HepG2 (cell line): ENCODE results near the gene LSM2. TPM values are rescaled to one million over a fixed set of nuclear protein-coding genes. Genes with fewer than 3 reads are reported as not detected.

Experiments
- ATAD3A ChIP-seq: sonication (generic); formaldehyde crosslinking; IDR thresholded peaks from 2 replicates; pipeline ENCODE4 v1.4.0; 2020; ENCODE audit warnings: missing genetic modification reagents
- ATRX ChIP-seq: sonication (generic); formaldehyde crosslinking; IDR thresholded peaks from 2 replicates; pipeline ENCODE4 v1.4.0; 2020; ENCODE audit warnings: missing genetic modification reagents, borderline replicate concordance
- CBX1 ChIP-seq: IDR thresholded peaks from one replicate; pipeline ENCODE4 v1.6.1; 2016; ENCODE audit warnings: antibody characterized with exemption, low read depth
- EZH2 ChIP-seq: conservative IDR thresholded peaks from 2 replicates; pipeline ENCODE4 v1.6.1; 2012; ENCODE audit warnings: mild to moderate bottlenecking, low read depth, low read length, moderate library complexity
- HDAC6 ChIP-seq: fragments of 200-600 bp; sonication (generic); IDR thresholded peaks from 2 replicates; pipeline ENCODE4 v1.7.0; 2017; ENCODE audit warnings: mild to moderate bottlenecking, antibody characterized with exemption, low read length, low read depth
- HOXA3 ChIP-seq: sonication (generic); formaldehyde crosslinking; IDR thresholded peaks from 2 replicates; pipeline ENCODE4 v1.5.0; 2020; ENCODE audit warnings: missing genetic modification reagents
- MEIS1 ChIP-seq: sonication (generic); formaldehyde crosslinking; IDR thresholded peaks from 2 replicates; pipeline ENCODE4 v1.9.0; 2021; ENCODE audit warnings: mild to moderate bottlenecking, missing genetic modification reagents, moderate library complexity, borderline replicate concordance
- NBN ChIP-seq: fragments of 450-650 bp; conservative IDR thresholded peaks from 2 replicates; pipeline ENCODE4 v1.6.1; 2017
- SMAD3 ChIP-seq: sonication (generic); formaldehyde crosslinking; IDR thresholded peaks from 2 replicates; pipeline ENCODE4 v1.4.0; 2020; ENCODE audit warnings: missing genetic modification reagents
- SP1 ChIP-seq, 2 experiments: fragments of 450-650 bp in 1 of 2; sonication (generic) in 1 of 2; formaldehyde crosslinking in 1 of 2; IDR thresholded peaks; 2 replicates each; pipeline versions ENCODE4 v1.4.0 to v1.6.1; 2016 to 2020; ENCODE audit warnings: missing genetic modification reagents in 1 of 2
- THRA ChIP-seq: sonication (generic); formaldehyde crosslinking; IDR thresholded peaks from 2 replicates; pipeline ENCODE4 v1.4.0; 2020; ENCODE audit warnings: missing genetic modification reagents, borderline replicate concordance
- WIZ ChIP-seq: sonication (generic); formaldehyde crosslinking; IDR thresholded peaks from 2 replicates; pipeline ENCODE4 v1.5.1; 2020; ENCODE audit warnings: mild to moderate bottlenecking, missing genetic modification reagents
- ZNF224 ChIP-seq: sonication (generic); formaldehyde crosslinking; IDR thresholded peaks from 2 replicates; pipeline ENCODE4 v1.5.0; 2020; ENCODE audit warnings: mild to moderate bottlenecking, missing genetic modification reagents
- ZNF24 ChIP-seq: fragments of 450-650 bp; IDR thresholded peaks from 2 replicates; pipeline ENCODE4 v1.6.1; 2017; ENCODE audit warnings: antibody characterized with exemption, mild to moderate bottlenecking
- ZNF282 ChIP-seq: fragments of 450-650 bp; IDR thresholded peaks from 2 replicates; pipeline ENCODE4 v1.6.1; 2018; ENCODE audit not compliant: partially characterized antibody
- ZNF343 ChIP-seq: sonication (generic); formaldehyde crosslinking; IDR thresholded peaks from 2 replicates; pipeline ENCODE4 v1.4.0; 2020; ENCODE audit warnings: mild to moderate bottlenecking, missing genetic modification reagents
- ZNF496 ChIP-seq: sonication (generic); formaldehyde crosslinking; IDR thresholded peaks from 2 replicates; pipeline ENCODE4 v1.8.1; 2023; ENCODE audit warnings: mild to moderate bottlenecking, moderate library complexity, missing genetic modification reagents; ENCODE audit not compliant: insufficient replicate concordance
- ZNF567 ChIP-seq: sonication (generic); formaldehyde crosslinking; IDR thresholded peaks from 2 replicates; pipeline ENCODE4 v1.8.1; 2023; ENCODE audit warnings: mild to moderate bottlenecking, missing genetic modification reagents, borderline replicate concordance
- ZNF607 ChIP-seq: sonication (generic); formaldehyde crosslinking; IDR thresholded peaks from 2 replicates; pipeline ENCODE4 v1.5.1; 2020; ENCODE audit warnings: missing genetic modification reagents, mild to moderate bottlenecking, borderline replicate concordance
- ZNF790 ChIP-seq: sonication (generic); formaldehyde crosslinking; IDR thresholded peaks from 2 replicates; pipeline ENCODE4 v1.8.0; 2022; ENCODE audit warnings: missing genetic modification reagents, mild to moderate bottlenecking, borderline replicate concordance
- ZNF850 ChIP-seq: sonication (generic); formaldehyde crosslinking; conservative IDR thresholded peaks from 2 replicates; pipeline ENCODE4 v1.9.0; 2021; ENCODE audit warnings: mild to moderate bottlenecking, missing genetic modification reagents
- ZSCAN31 ChIP-seq: sonication (generic); formaldehyde crosslinking; IDR thresholded peaks from 2 replicates; pipeline ENCODE4 v1.5.0; 2020; ENCODE audit warnings: low read depth, mild to moderate bottlenecking, missing genetic modification reagents
- polyA plus RNA-seq, 8 experiments: library from polyadenylated mRNA; depleted of rRNA in 3 of 8; stranded (reverse) in 7 of 8; unstranded in 1 of 8; fragments of >200 nt; fragmentation: Illumina TruSeq in 4 of 8; extraction: Trizol in 4 of 8; gene quantifications; 2 replicates each; pipeline versions ENCODE4 v1.2.1 to v1.2.3, GENCODE V29; 2011 to 2016; ENCODE audit warnings: low read depth in 4 of 8, missing spikeins in 1 of 8, mixed read lengths in 1 of 8; ENCODE audit not compliant: insufficient read depth in 1 of 8
- total RNA-seq, 5 experiments: library from RNA; depleted of rRNA; stranded (reverse); fragments of >200 nt; fragmentation: Illumina TruSeq; extraction: Trizol; gene quantifications; 2 replicates each; pipeline ENCODE4 v1.2.3, GENCODE V29; 2016; ENCODE audit warnings: low read depth in 1 of 5
- TF ChIP-seq, protein P1 (sequence below): sonication (generic); formaldehyde crosslinking; IDR thresholded peaks from 2 replicates; pipeline ENCODE4 v1.8.0; 2022; ENCODE audit warnings: missing genetic modification reagents, mild to moderate bottlenecking, moderate library complexity, borderline replicate concordance
- TF ChIP-seq, protein P2 (sequence below): sonication (generic); formaldehyde crosslinking; IDR thresholded peaks from 2 replicates; pipeline ENCODE4 v1.4.0; 2020; ENCODE audit warnings: mild to moderate bottlenecking, missing genetic modification reagents
- TF ChIP-seq, protein P3 (sequence below): sonication (generic); formaldehyde crosslinking; IDR thresholded peaks from 2 replicates; pipeline ENCODE4 v1.5.1; 2020; ENCODE audit warnings: missing genetic modification reagents, mild to moderate bottlenecking, borderline replicate concordance

The LSM2 gene
- total and polyA plus RNA-seq, 2 of the 13 experiments (the other 11 are each of a cell fraction or from before 2014, with no cell fraction given) = 69.4 to 90.5 TPM

DNA sequence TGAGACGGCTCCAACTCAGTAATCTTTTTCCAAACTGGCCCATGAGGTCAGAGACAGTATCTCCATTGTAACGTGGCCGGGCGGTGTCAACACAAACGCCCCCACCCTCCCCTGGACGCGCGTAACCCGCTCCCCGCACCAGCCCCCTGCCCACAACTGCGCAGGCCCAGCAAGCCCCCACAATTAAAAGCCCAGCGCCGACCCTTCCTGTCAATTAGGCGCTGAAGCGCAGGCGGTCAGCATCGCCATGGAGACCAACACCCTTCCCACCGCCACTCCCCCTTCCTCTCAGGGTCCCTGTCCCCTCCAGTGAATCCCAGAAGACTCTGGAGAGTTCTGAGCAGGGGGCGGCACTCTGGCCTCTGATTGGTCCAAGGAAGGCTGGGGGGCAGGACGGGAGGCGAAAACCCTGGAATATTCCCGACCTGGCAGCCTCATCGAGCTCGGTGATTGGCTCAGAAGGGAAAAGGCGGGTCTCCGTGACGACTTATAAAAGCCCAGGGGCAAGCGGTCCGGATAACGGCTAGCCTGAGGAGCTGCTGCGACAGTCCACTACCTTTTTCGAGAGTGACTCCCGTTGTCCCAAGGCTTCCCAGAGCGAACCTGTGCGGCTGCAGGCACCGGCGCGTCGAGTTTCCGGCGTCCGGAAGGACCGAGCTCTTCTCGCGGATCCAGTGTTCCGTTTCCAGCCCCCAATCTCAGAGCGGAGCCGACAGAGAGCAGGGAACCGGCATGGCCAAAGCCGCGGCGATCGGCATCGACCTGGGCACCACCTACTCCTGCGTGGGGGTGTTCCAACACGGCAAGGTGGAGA, 8.5 kb upstream of the LSM2 start, which contains the start of the genes HSPA1A and HSPA1L (continued):
- TF ChIP-seq, protein P1, sequence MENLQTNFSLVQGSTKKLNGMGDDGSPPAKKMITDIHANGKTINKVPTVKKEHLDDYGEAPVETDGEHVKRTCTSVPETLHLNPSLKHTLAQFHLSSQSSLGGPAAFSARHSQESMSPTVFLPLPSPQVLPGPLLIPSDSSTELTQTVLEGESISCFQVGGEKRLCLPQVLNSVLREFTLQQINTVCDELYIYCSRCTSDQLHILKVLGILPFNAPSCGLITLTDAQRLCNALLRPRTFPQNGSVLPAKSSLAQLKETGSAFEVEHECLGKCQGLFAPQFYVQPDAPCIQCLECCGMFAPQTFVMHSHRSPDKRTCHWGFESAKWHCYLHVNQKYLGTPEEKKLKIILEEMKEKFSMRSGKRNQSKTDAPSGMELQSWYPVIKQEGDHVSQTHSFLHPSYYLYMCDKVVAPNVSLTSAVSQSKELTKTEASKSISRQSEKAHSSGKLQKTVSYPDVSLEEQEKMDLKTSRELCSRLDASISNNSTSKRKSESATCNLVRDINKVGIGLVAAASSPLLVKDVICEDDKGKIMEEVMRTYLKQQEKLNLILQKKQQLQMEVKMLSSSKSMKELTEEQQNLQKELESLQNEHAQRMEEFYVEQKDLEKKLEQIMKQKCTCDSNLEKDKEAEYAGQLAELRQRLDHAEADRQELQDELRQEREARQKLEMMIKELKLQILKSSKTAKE (CRISPR knock-in tag) = peak; percentile 37; the same call in 1 of the 2 replicates
- TF ChIP-seq ZNF343 (CRISPR knock-in tag) (no peak), ZNF567 (no peak), MEIS1 (CRISPR knock-in tag) (no peak), SMAD3 (peak; percentile 67; the same call in 1 of the 2 replicates), ZNF790 (CRISPR knock-in tag) (no peak), ZNF282 (no peak), SP1 (IDR thresholded peaks at IDR 0.05) (no peak), SP1 (CRISPR knock-in tag; IDR thresholded peaks at IDR 0.05) (no peak), EZH2 (no peak), ZSCAN31 (peak; percentile 57; the same call in 1 of the 2 replicates), HOXA3 (no peak; the same call in none of the 2 replicates), ATAD3A (CRISPR knock-in tag) (no peak), CBX1 (no peak), ZNF850 (CRISPR knock-in tag) (no peak), THRA (CRISPR knock-in tag) (peak; percentile 54; the same call in 1 of the 2 replicates), HDAC6 (no peak), ZNF607 (CRISPR knock-in tag) (no peak; the same call in 1 of the 2 replicates), NBN (no peak), ZNF24 (no peak), ZNF496 (no peak), ZNF224 (no peak), ATRX (no peak), WIZ (CRISPR knock-in tag) (no peak)
- TF ChIP-seq, protein P2, sequence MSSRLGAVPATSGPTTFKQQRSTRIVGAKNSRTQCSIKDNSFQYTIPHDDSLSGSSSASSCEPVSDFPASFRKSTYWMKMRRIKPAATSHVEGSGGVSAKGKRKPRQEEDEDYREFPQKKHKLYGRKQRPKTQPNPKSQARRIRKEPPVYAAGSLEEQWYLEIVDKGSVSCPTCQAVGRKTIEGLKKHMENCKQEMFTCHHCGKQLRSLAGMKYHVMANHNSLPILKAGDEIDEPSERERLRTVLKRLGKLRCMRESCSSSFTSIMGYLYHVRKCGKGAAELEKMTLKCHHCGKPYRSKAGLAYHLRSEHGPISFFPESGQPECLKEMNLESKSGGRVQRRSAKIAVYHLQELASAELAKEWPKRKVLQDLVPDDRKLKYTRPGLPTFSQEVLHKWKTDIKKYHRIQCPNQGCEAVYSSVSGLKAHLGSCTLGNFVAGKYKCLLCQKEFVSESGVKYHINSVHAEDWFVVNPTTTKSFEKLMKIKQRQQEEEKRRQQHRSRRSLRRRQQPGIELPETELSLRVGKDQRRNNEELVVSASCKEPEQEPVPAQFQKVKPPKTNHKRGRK = no peak
- TF ChIP-seq, protein P3, sequence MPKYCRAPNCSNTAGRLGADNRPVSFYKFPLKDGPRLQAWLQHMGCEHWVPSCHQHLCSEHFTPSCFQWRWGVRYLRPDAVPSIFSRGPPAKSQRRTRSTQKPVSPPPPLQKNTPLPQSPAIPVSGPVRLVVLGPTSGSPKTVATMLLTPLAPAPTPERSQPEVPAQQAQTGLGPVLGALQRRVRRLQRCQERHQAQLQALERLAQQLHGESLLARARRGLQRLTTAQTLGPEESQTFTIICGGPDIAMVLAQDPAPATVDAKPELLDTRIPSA (CRISPR knock-in tag) = no peak
